Transverse colon (tissue), 4 donors: Measurements from ENCODE around the gene TNS3. TPM values are rescaled to one million over a fixed set of nuclear protein-coding genes. Genes with fewer than 3 reads are reported as not detected.
A peak's percentile ranks its signal among the peaks of the same experiment; 100 is the strongest.

Experiments used
- DNase-seq: peaks from one replicate; pipeline ENCODE4 v3.0.0-alpha.2; 2019
- H3K27ac ChIP-seq, 4 donors: fragments of 200-600 bp; sonication (generic); 2 replicates each; pipeline ENCODE4 v1.5.1; 2016 to 2018; ENCODE audit warnings: inconsistent platforms in 4 of 4
- H3K27me3 ChIP-seq: fragments of 200-600 bp; sonication (generic); 2 replicates; pipeline ENCODE4 v1.5.1; 2017; ENCODE audit warnings: inconsistent platforms
- H3K36me3 ChIP-seq, 4 donors: fragments of 200-600 bp; sonication (generic); 2 replicates each; pipeline ENCODE4 v1.5.1; 2017 to 2019; ENCODE audit warnings: inconsistent platforms in 4 of 4
- H3K4me1 ChIP-seq, 4 donors: fragments of 200-600 bp; sonication (generic); 2 replicates each; pipeline ENCODE4 v1.5.1; 2017 to 2020; ENCODE audit warnings: inconsistent platforms in 4 of 4
- H3K4me3 ChIP-seq, 4 donors: fragments of 200-600 bp; sonication (generic); 1 replicate in 1 of 4; 2 replicates in 3 of 4; pipeline versions ENCODE4 v1.5.1 to v1.6.1; 2017 to 2019; ENCODE audit warnings: inconsistent platforms in 4 of 4
- H3K9me3 ChIP-seq, 2 donors: fragments of 200-600 bp; sonication (generic); 2 replicates each; pipeline ENCODE4 v1.5.1; 2017 to 2019; ENCODE audit warnings: inconsistent platforms in 2 of 2
- CTCF ChIP-seq, 5 experiments: fragments of 200-600 bp in 3 of 5; fragments of 450-650 bp in 2 of 5; sonication (generic) in 3 of 5; IDR thresholded peaks; 1 replicate in 2 of 5; 2 replicates in 3 of 5; pipeline ENCODE4 v1.5.1; 2016 to 2017; ENCODE audit warnings: antibody characterized with exemption in 5 of 5, inconsistent platforms in 3 of 5, mild to moderate bottlenecking in 2 of 5, moderate library complexity in 1 of 5
- EP300 ChIP-seq: sonication (generic); formaldehyde crosslinking; IDR thresholded peaks from one replicate; pipeline ENCODE4 v1.6.1; 2017; ENCODE audit warnings: antibody characterized with exemption, low read depth
- POLR2A ChIP-seq: fragments of 450-650 bp; IDR thresholded peaks from one replicate; pipeline ENCODE4 v1.6.1; 2016; ENCODE audit warnings: antibody characterized with exemption, mild to moderate bottlenecking, moderate library complexity
- POLR2AphosphoS5 ChIP-seq, 3 donors: sonication (generic); formaldehyde crosslinking; IDR thresholded peaks; one replicate each; pipeline ENCODE4 v1.6.1; 2016; ENCODE audit warnings: antibody characterized with exemption in 3 of 3
- WGBS, 2 donors: methylation state at CpG; one replicate each; pipeline ENCODE4 v1.1.5; 2018; ENCODE audit warnings: low coverage in 1 of 2; 5-methylcytosine and 5-hydroxymethylcytosine counted together
- in situ Hi-C, 4 donors: fragments of 200-750 bp; cut with MboI; loops; one replicate each; pipeline versions ENCODE4 v1.15.0 to v1.15.1; 2017; ENCODE audit warnings: low sequenced_read_pairs in 3 of 4, low pct_ligation_motif_present in 1 of 4, low pct_unique_long_range_greater_than_20kb in 1 of 4
- intact Hi-C: fragments of 100-400 bp; cut with DNase I; formaldehyde crosslinking; loops from one replicate; pipeline ENCODE4 v1.15.1; 2023; ENCODE audit warnings: low total_unique reads
- total RNA-seq, 4 donors: library from RNA; depleted of rRNA; stranded (reverse); fragments of >200 nt; gene quantifications; one replicate each; pipeline ENCODE4 v1.1.0, GENCODE V29; 2016

Gene TNS3
- total RNA-seq, 4 donors from 2014 or later: 58.5 to 104 (median 72.7) TPM

DNA sequence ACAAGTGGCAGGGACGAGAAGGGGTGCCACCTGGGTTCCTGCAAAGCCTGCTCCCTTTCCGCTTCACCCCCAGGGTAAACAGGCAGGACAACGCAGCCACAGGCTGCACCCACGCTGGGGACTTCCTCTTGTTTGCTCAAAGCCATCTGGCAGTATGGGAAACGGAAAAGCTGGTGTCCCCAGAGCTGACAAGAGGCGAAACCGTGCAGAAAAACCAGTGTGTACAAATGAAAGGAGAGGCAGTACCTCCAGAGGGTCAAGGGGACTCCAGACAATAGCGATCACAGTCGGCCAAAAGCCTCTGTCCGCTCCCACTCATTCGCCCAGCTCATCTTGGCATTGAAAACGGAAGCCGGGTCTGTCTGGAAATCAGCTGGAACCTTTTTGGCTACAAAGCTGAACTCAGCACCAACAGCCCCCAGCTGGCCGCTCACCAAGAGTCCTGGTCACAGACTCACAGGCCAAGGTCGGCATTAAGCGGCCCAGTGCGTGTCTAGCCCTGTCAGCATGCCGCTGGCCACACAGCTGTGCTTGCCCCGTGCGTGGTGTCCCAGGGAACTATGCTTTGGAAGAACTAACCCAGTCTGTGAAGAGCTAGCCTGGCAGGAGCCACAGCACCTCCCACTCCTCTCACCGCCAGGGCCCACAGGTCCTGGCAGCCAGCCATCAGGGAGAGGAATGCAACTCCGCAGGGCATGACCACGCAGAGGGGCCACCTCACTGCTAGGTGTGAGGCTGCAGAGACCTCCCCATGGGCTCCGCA is 10.4 kb downstream of the TNS3 start:
- in situ Hi-C loops: no loop called here
- Histone ChIP-seq H3K4me3 (peak overlapping the region in 2 of 4 donors; percentile 2 to 25), H3K4me1 (peaks cover 55 to 67% (median 61%) of the 10 kb centered on the region in 4 donors)

GRCh38 chr7:47570649-47571050 is 11.3 kb downstream of the TNS3 start:
- H3K9me3 ChIP-seq: no peaks in the 10 kb centered on the region
- no peaks in the 10 kb centered on the region for H3K27me3 ChIP-seq
- peak overlapping the region; percentile 82 to 93 (median 90) for H3K27ac ChIP-seq
- TF ChIP-seq POLR2A (no peak), CTCF (IDR thresholded peaks at IDR 0.05) (no peak), POLR2AphosphoS5 (IDR thresholded peaks at IDR 0.05) (no peak), EP300 (no peak)
- H3K36me3 ChIP-seq: no peaks in the 10 kb centered on the region
- H3K4me1 ChIP-seq: peaks cover 46 to 58% (median 53%) of the 10 kb centered on the region in 4 donors
- in situ Hi-C loops (no loop called here), intact Hi-C loops (no loop called here)
- no peak overlapping the region for H3K4me3 ChIP-seq
- no peak for DNase-seq
- WGBS, 2 donors: 0 to 27% methylated on average over 1 to 4 of the region's 4 CpGs

More for the DNA sequence above, 10.4 kb downstream of the TNS3 start:
- Histone ChIP-seq H3K27me3 (no peaks in the 10 kb centered on the region), H3K36me3 (no peaks in the 10 kb centered on the region), H3K9me3 (no peaks in the 10 kb centered on the region), H3K27ac (peak overlapping the region; percentile 82 to 93 (median 90))
- WGBS, 2 donors: 0 to 26% methylated on average over 1 to 23 of the region's 24 CpGs
- TF ChIP-seq POLR2A (no peak), EP300 (no peak), POLR2AphosphoS5 (IDR thresholded peaks at IDR 0.05) (peak in 1 of 3 donors; percentile 13), CTCF (IDR thresholded peaks at IDR 0.05) (no peak)
- intact Hi-C loops: no loop called here
- peak; percentile 62 for DNase-seq

DNA sequence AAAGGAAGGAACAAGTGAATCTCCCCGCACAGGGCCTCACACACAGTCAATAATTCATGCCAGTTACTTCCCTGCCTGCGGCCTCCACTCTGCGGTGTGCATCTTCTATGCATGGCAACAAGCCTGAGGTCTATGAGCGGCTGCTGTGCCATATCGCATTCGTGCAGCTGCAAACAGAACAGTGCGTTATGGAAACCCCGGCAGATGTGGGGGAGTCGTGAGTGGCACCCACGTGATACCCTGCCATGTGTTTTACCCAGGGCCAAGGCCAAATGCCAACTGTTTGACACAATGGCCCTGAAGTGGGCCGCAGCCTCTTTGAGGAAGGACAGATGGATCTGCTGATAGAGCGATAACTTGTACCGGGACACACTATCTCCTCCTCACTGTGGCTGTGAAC is 13.4 kb downstream of the TNS3 start:
- WGBS, 2 donors: 79 to 86% methylated on average over 1 to 13 of the region's 13 CpGs
- no peaks in the 10 kb centered on the region for H3K36me3 ChIP-seq
- no peak overlapping the region for H3K27ac ChIP-seq
- H3K4me3 ChIP-seq: no peak overlapping the region
- no peak for TF ChIP-seq EP300
- no peak for TF ChIP-seq POLR2A
- TF ChIP-seq CTCF (IDR thresholded peaks at IDR 0.05): no peak
- TF ChIP-seq POLR2AphosphoS5 (IDR thresholded peaks at IDR 0.05): no peak
- H3K27me3 ChIP-seq: no peaks in the 10 kb centered on the region
- intact Hi-C loops: no loop called here
- DNase-seq: no peak
- no peaks in the 10 kb centered on the region for H3K9me3 ChIP-seq
- peaks cover 28 to 38% (median 37%) of the 10 kb centered on the region in 4 donors for H3K4me1 ChIP-seq
- in situ Hi-C loops: no loop called here

DNA sequence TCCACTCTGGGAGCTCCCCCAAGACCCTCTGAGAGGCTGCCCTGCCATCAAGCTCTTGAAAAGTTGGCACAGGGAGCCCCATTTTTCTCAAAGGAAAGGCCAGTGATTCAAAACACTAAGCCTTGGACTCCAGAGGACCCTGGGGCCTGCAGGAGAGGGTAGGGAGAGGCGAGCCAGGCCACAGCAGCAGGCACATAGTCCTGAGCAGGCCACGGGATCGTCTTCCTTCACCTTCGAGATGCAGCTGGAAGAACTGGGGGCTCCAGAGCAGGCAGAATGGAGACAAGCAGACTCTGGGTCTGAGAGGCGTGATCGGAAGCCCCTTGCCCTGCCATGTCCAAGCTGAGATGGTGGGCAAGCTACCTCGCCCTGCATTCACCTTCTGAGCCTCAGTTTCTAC is 13.9 kb downstream of the TNS3 start:
- in situ Hi-C loops: no loop called here
- no peaks in the 10 kb centered on the region for H3K9me3 ChIP-seq
- H3K36me3 ChIP-seq: no peaks in the 10 kb centered on the region
- no peak for DNase-seq
- H3K27ac ChIP-seq: peak overlapping the region in 1 of 4 donors; percentile 32
- peaks cover 24 to 33% (median 32%) of the 10 kb centered on the region in 4 donors for H3K4me1 ChIP-seq
- TF ChIP-seq POLR2AphosphoS5 (IDR thresholded peaks at IDR 0.05): no peak
- TF ChIP-seq EP300: no peak
- TF ChIP-seq POLR2A: no peak
- TF ChIP-seq CTCF (IDR thresholded peaks at IDR 0.05): no peak
- 94 to 100% methylated on average over 1 to 7 of the region's 7 CpGs for WGBS, 2 donors
- H3K27me3 ChIP-seq: no peaks in the 10 kb centered on the region
- intact Hi-C loops: no loop called here
- H3K4me3 ChIP-seq: no peak overlapping the region
